Lower leg skin (tissue), 4 donors: ENCODE results near the gene WNT9B. TPM values are rescaled to one million over a fixed set of nuclear protein-coding genes. Genes with fewer than 3 reads are reported as not detected.

ENCODE experiments used
- DNase-seq, 2 donors: peaks; one replicate each; pipeline ENCODE4 v3.0.0-alpha.2; 2019; ENCODE audit warnings: low spot score in 2 of 2
- H3K4me3 ChIP-seq: fragments of 200-600 bp; sonication (generic); 2 replicates; pipeline ENCODE4 v1.5.1; 2017; ENCODE audit warnings: mild to moderate bottlenecking, low read depth; ENCODE audit not compliant: poor library complexity, severe bottlenecking
- CTCF ChIP-seq, 3 donors: fragments of 450-650 bp; IDR thresholded peaks; one replicate each; pipeline ENCODE4 v1.5.1; 2016; ENCODE audit warnings: antibody characterized with exemption in 3 of 3, mild to moderate bottlenecking in 3 of 3, moderate library complexity in 2 of 3
- POLR2A ChIP-seq, 2 donors: fragments of 450-650 bp; IDR thresholded peaks; one replicate each; pipeline ENCODE4 v1.6.1; 2016 to 2017; ENCODE audit warnings: antibody characterized with exemption in 2 of 2, mild to moderate bottlenecking in 1 of 2, moderate library complexity in 1 of 2
- WGBS, 2 donors: methylation state at CpG; one replicate each; pipeline ENCODE4 v1.1.5; 2018; 5-methylcytosine and 5-hydroxymethylcytosine counted together
- intact Hi-C: fragments of 100-400 bp; cut with DNase I; formaldehyde crosslinking; loops from one replicate; pipeline ENCODE4 v1.15.0; 2023; ENCODE audit warnings: low total_unique reads
- total RNA-seq, 4 donors: library from RNA; depleted of rRNA; stranded (reverse); fragments of >200 nt; gene quantifications; one replicate each; pipeline ENCODE4 v1.1.0, GENCODE V29; 2016

WNT9B gene
- total RNA-seq, 4 donors from 2014 or later: 0.75 to 1.1 (median 0.86) TPM

- no peak for DNase-seq
- H3K4me3 ChIP-seq: no peak overlapping the region
- intact Hi-C loops: no loop called here
- WGBS, 2 donors: 76 to 84% methylated on average over 9 of the region's 9 CpGs
- TF ChIP-seq POLR2A (IDR thresholded peaks at IDR 0.05): no peak
- TF ChIP-seq CTCF (IDR thresholded peaks at IDR 0.05): no peak
Observed at GRCh38 chr17:46894024-46894423, 42.6 kb downstream of the WNT9B start.

GRCh38 chr17:46894476-46895151, 43.2 kb downstream of the WNT9B start:
- WGBS, 2 donors: 39 to 42% methylated on average over 21 to 23 of the region's 29 CpGs
- intact Hi-C loops: no loop called here
- DNase-seq: no peak
- no peak overlapping the region for H3K4me3 ChIP-seq
- TF ChIP-seq CTCF (IDR thresholded peaks at IDR 0.05) (no peak), POLR2A (IDR thresholded peaks at IDR 0.05) (no peak)

GRCh38 chr17:46895171-46895570, 43.8 kb downstream of the WNT9B start:
- intact Hi-C loops: no loop called here
- TF ChIP-seq POLR2A (IDR thresholded peaks at IDR 0.05) (no peak), CTCF (IDR thresholded peaks at IDR 0.05) (no peak)
- WGBS, 2 donors: 82 to 87% methylated on average over 9 of the region's 9 CpGs
- H3K4me3 ChIP-seq: no peak overlapping the region
- no peak for DNase-seq

- 79 to 82% methylated on average over 9 of the region's 9 CpGs for WGBS, 2 donors
- intact Hi-C loops: no loop called here
- no peak for DNase-seq
- TF ChIP-seq POLR2A (IDR thresholded peaks at IDR 0.05) (no peak), CTCF (IDR thresholded peaks at IDR 0.05) (no peak)
- no peak overlapping the region for H3K4me3 ChIP-seq
Observed at GRCh38 chr17:46896991-46897390, 45.6 kb downstream of the WNT9B start.

GRCh38 chr17:46898364-46898763, 47.0 kb downstream of the WNT9B start:
- no peak overlapping the region for H3K4me3 ChIP-seq
- intact Hi-C loops: no loop called here
- 74 to 81% methylated on average over 2 of the region's 2 CpGs for WGBS, 2 donors
- TF ChIP-seq POLR2A (IDR thresholded peaks at IDR 0.05) (no peak), CTCF (IDR thresholded peaks at IDR 0.05) (no peak)
- no peak for DNase-seq

- 98% methylated on average over 5 of the region's 5 CpGs for WGBS, 2 donors
- no peak overlapping the region for H3K4me3 ChIP-seq
- intact Hi-C loops: no loop called here
- TF ChIP-seq CTCF (IDR thresholded peaks at IDR 0.05): no peak
- TF ChIP-seq POLR2A (IDR thresholded peaks at IDR 0.05): no peak
- DNase-seq: no peak
Observed at GRCh38 chr17:46898860-46899259, 47.5 kb downstream of the WNT9B start.
